Cardiac ventricle fibroblast (primary cell): ENCODE measurements around the gene SMC5. TPM values are rescaled to one million over a fixed set of nuclear protein-coding genes. Genes with fewer than 3 reads are reported as not detected.

Source experiments
- total RNA-seq: library from RNA; depleted of rRNA; stranded (reverse); fragments of >200 nt; gene quantifications from 2 replicates; pipeline ENCODE4 v1.2.3, GENCODE V29; 2015

The SMC5 gene
- total RNA-seq = 13.5 and 14.5 TPM in 2 replicates

DNA sequence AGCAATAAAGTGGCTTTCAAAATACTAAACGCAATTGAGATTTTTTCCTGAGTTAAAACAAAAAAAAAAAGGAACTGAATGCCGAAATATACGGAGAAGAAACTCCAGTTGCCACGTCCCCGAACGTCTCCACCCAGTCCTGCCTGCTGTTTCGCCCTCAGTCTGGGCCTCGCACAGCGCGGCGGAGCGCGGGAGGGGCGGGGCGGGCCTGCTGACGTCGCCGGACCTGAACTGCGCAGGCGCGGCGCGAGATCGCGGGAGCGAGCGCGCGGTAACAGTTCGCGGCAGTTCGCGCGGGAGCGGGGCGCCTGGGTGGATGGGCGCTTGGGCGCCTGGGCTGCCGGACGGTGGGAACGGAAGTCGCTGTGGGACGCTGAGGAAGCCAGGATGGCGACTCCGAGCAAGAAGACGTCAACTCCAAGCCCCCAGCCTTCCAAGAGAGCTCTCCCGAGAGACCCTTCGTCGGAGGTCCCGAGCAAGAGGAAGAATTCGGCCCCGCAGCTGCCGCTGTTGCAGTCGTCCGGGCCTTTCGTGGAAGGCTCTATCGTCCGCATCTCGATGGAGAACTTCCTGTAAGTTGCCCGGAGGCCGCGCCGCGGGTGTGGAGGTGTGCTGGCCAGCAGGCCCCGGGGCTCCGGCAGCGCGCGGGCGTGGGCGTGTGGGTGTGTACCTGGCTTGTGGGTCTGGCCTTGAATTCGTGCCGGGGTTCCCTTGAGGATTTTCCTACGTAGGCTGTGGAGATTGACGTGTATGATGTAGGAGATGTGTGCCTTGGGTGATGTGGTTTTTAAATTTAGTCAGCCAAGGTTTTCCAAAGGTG lies at the start of gene SMC5:
SMC5 (plus strand) TSS at position 287 of the 820 bp plus-strand sequence; CDS start at position 388, 101 bp downstream.

Other genes with a start within 250 kb of the SMC5 start
- 0.81 and 2.0 TPM in 2 replicates for gene MAMDC2, start 215.1 kb upstream of the SMC5 start, total RNA-seq
- 56.8 and 65.2 TPM in 2 replicates for gene KLF9, start 155.7 kb downstream of the SMC5 start, total RNA-seq